K562 (cell line): ENCODE data around the gene TRIM38. TPM values are rescaled to one million over a fixed set of nuclear protein-coding genes. Genes with fewer than 3 reads are reported as not detected.
"Not testable (repeated sequence)": the region's sequence is repeated elsewhere in the genome, so short reads cannot be mapped to it uniquely, and the experiment has no call there.

ENCODE experiments used
- ATAC-seq: fragments of 200-7000 bp; cut with Tn5 transposase; 3 replicates; pipeline ENCODE4 v1.9.1; 2020; ENCODE audit warnings: moderate library complexity
- BruUV-seq: library from RNA; stranded (reverse); fragments of 400-500 nt; replicated peaks from 2 replicates; lab custom pipeline; 2021; lab: Mats Ljungman, UMichigan
- CTCF ChIA-PET: fragments of 300-600 bp; formaldehyde crosslinking; extraction: SDS; loops from one replicate; lab custom pipeline; 2021; ENCODE audit warnings: low intra/inter-chr PET ratio; lab: Yijun Ruan, JAX
- POLR2A ChIA-PET: fragments of 300-600, 350-650 bp; sonication (Branson Sonifier 250); formaldehyde crosslinking; extraction: SDS; loops from one replicate; lab custom pipeline; 2021; ENCODE audit warnings: antibody characterized with exemption, inconsistent platforms; lab: Yijun Ruan, JAX
- DNase-seq, 4 experiments: peaks; one replicate each; pipeline versions ENCODE4 v3.0.0 to v3.0.0-alpha.2; 2011 to 2018; ENCODE audit warnings: low spot score in 3 of 4, mixed read lengths in 3 of 4; ENCODE audit errors: extremely low read depth in 1 of 4
- FAIRE-seq: peaks from 2 replicates; lab custom pipeline; 2011; peaks lifted over from hg19 to GRCh38; lab: Jason Lieb, UNC
- H2AFZ ChIP-seq: 2 replicates; pipeline ENCODE4 v1.6.0; 2011; ENCODE audit warnings: low read depth, low read length, control low read depth, inconsistent platforms
- H3K27ac ChIP-seq: fragments of 200-600 bp; 3 replicates; pipeline ENCODE4 v1.8.0; 2011; ENCODE audit warnings: low read depth, mild to moderate bottlenecking, control low read depth, inconsistent platforms, low read length, moderate library complexity, mixed read lengths; ENCODE audit errors: extremely low read depth
- H3K27me3 ChIP-seq, 2 experiments: fragments of 300-600 bp in 1 of 2; 2 replicates in 1 of 2; 3 replicates in 1 of 2; pipeline versions ENCODE4 v1.6.0 to v1.8.0; 2011; ENCODE audit warnings: inconsistent platforms in 2 of 2, low read length in 2 of 2, mild to moderate bottlenecking in 1 of 2, mixed read lengths in 1 of 2, moderate library complexity in 1 of 2; ENCODE audit not compliant: control insufficient read depth in 2 of 2, insufficient read depth in 2 of 2
- H3K36me3 ChIP-seq: fragments of 300-600 bp; 3 replicates; pipeline ENCODE4 v1.8.0; 2011; ENCODE audit warnings: mild to moderate bottlenecking, low read length, inconsistent platforms; ENCODE audit not compliant: control insufficient read depth, insufficient read depth
- H3K4me1 ChIP-seq, 2 experiments: fragments of 200-600 bp in 1 of 2; replicated peaks in 1 of 2; 2 replicates in 1 of 2; 3 replicates in 1 of 2; pipeline versions ENCODE4 v1.5.1 to v1.8.0; 2011; ENCODE audit warnings: inconsistent platforms in 2 of 2, low read length in 2 of 2, mild to moderate bottlenecking in 1 of 2, mixed read lengths in 1 of 2, moderate library complexity in 1 of 2; ENCODE audit not compliant: control insufficient read depth in 2 of 2, insufficient read depth in 2 of 2
- H3K4me2 ChIP-seq: 2 replicates; pipeline ENCODE4 v1.6.1; 2011; ENCODE audit warnings: low read length, control low read depth, inconsistent platforms, mixed read lengths; ENCODE audit not compliant: insufficient read depth
- H3K4me3 ChIP-seq: fragments of 200-600 bp; sonication (generic), shearing (Covaris generic); 2 replicates; pipeline ENCODE4 v1.5.1; 2016; ENCODE audit warnings: control low read depth, inconsistent platforms
- H3K79me2 ChIP-seq: fragments of 200-600 bp; 3 replicates; pipeline ENCODE4 v1.8.0; 2011; ENCODE audit warnings: low read length, inconsistent platforms; ENCODE audit not compliant: control insufficient read depth, insufficient read depth
- H3K9ac ChIP-seq, 2 experiments: 2 replicates each; pipeline versions ENCODE4 v1.6.0 to v1.6.1; 2011; ENCODE audit warnings: low read depth in 2 of 2, low read length in 2 of 2, control low read depth in 1 of 2, inconsistent platforms in 1 of 2, mild to moderate bottlenecking in 1 of 2, mixed read lengths in 1 of 2; ENCODE audit not compliant: insufficient read depth in 1 of 2
- H3K9me1 ChIP-seq: one replicate; pipeline ENCODE4 v1.6.0; 2011; ENCODE audit warnings: inconsistent platforms, mild to moderate bottlenecking, low read length, moderate library complexity; ENCODE audit not compliant: control insufficient read depth, insufficient read depth
- H3K9me3 ChIP-seq: replicated peaks from 2 replicates; pipeline ENCODE4 v1.5.1; 2011; ENCODE audit warnings: low read depth, low read length, inconsistent platforms; ENCODE audit not compliant: control insufficient read depth, insufficient read depth
- H4K20me1 ChIP-seq: replicated peaks from 2 replicates; pipeline ENCODE4 v1.6.1; 2011; ENCODE audit warnings: low read length, inconsistent platforms, mixed read lengths; ENCODE audit not compliant: control insufficient read depth, insufficient read depth
- ESRRA ChIP-seq: fragments of 450-650 bp; IDR thresholded peaks from 2 replicates; pipeline ENCODE4 v1.6.1; 2014; ENCODE audit warnings: low read depth, mild to moderate bottlenecking, moderate library complexity, borderline replicate concordance
- JUND ChIP-seq, 2 experiments: IDR thresholded peaks; 2 replicates in 1 of 2; 3 replicates in 1 of 2; pipeline ENCODE4 v1.6.1; 2011; ENCODE audit warnings: borderline replicate concordance in 2 of 2, low read depth in 2 of 2, low read length in 2 of 2, improper control_type of control experiment in 1 of 2, missing biosample characterization in 1 of 2, missing genetic modification characterization in 1 of 2, missing genetic modification reagents in 1 of 2
- WGBS: fragments of 100-300 bp; shearing (Covaris generic); methylation state at CpG from one replicate; pipeline ENCODE4 v1.1.6; 2016; ENCODE audit warnings: low coverage, mixed read lengths; ENCODE audit not compliant: insufficient coverage; ENCODE audit errors: missing lambda C conversion rate; 5-methylcytosine and 5-hydroxymethylcytosine counted together
- in situ Hi-C: fragments of 300-500 bp; cut with MboI; formaldehyde crosslinking; loops from 4 replicates; pipeline ENCODE4 v1.15.0; 2018; ENCODE audit warnings: inconsistent platforms, mixed read lengths
- intact Hi-C: fragments of 100-400 bp; cut with micrococcal nuclease; formaldehyde crosslinking; loops from 2 replicates; pipeline ENCODE4 v1.14.2; 2022
- polyA plus RNA-seq, 8 experiments: library from polyadenylated mRNA; depleted of rRNA in 4 of 8; stranded (reverse) in 5 of 8; unstranded in 3 of 8; fragments of >200 nt; fragmentation: Nextera tagmentation in 2 of 8; fragmentation: Illumina TruSeq in 1 of 8; extraction: Ambion mirVana in 2 of 8; extraction: Trizol in 1 of 8; gene quantifications; 2 replicates each; pipeline versions ENCODE4 v1.2.1 to v1.2.3, GENCODE V29; 2011 to 2014; ENCODE audit warnings: inconsistent platforms in 1 of 8, missing spikeins in 1 of 8
- total RNA-seq, 7 experiments: library from RNA; depleted of rRNA in 6 of 7; stranded (reverse); fragments of >200 nt in 6 of 7; fragmentation: Illumina TruSeq in 2 of 7; extraction: Trizol in 2 of 7; gene quantifications; 2 replicates each; pipeline versions ENCODE4 v1.2.1 to v1.2.3, GENCODE V29; 2011 to 2021; ENCODE audit warnings: low replicate concordance in 1 of 7
- TF ChIP-seq, protein P1 (sequence below): sonication (generic); formaldehyde crosslinking; IDR thresholded peaks from 2 replicates; pipeline ENCODE4 v1.8.0; 2023; ENCODE audit warnings: mild to moderate bottlenecking, missing genetic modification reagents

The TRIM38 gene
- total and polyA plus RNA-seq, 9 of the 15 experiments (the other 6 are each of a cell fraction or from before 2014, with no cell fraction given) = 1.7 to 6.7 (median 6.3) TPM

DNA sequence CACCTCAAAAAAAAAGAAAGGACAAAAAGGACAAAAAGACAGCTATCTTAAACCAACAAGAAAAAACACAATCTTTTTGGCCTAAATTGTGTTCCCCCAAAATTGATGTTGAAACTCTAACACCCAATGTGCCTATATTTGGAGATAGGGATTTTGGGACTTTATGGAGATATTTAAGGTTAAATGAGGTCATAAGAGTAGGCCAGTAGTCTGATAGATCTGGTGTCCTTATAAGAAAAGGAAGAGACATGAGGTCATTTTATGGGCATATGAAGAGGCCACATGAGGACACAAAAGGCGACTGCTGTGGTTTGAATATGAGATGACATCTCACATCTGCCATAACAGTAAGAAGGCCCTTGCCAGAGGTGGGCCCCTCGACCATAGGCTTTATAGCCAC, 49.5 kb downstream of the TRIM38 start (continued):
- TF ChIP-seq, protein P1, sequence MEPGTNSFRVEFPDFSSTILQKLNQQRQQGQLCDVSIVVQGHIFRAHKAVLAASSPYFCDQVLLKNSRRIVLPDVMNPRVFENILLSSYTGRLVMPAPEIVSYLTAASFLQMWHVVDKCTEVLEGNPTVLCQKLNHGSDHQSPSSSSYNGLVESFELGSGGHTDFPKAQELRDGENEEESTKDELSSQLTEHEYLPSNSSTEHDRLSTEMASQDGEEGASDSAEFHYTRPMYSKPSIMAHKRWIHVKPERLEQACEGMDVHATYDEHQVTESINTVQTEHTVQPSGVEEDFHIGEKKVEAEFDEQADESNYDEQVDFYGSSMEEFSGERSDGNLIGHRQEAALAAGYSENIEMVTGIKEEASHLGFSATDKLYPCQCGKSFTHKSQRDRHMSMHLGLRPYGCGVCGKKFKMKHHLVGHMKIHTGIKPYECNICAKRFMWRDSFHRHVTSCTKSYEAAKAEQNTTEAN (CRISPR knock-in tag) = no peak
- TF ChIP-seq ESRRA = peak; percentile 89
- peak; percentile 68; the same call in 1 of the 2 replicates for TF ChIP-seq JUND (IDR thresholded peaks at IDR 0.05; ENCODE audit: borderline replicate concordance, low read depth, low read length)
- peak; percentile 92 for TF ChIP-seq JUND (tag; IDR thresholded peaks at IDR 0.05; ENCODE audit: borderline replicate concordance, low read depth, low read length)
- TF ChIP-seq, all 486 proteins: peak for 23

- ATAC-seq, H3K79me2 ChIP-seq, H3K9ac ChIP-seq, BruUV-seq, in situ Hi-C loops, H3K4me1 ChIP-seq, H3K4me3 ChIP-seq, H3K36me3 ChIP-seq, H3K9me3 ChIP-seq, H3K9me1 ChIP-seq, DNase-seq, H2AFZ ChIP-seq, CTCF ChIA-PET, H3K27ac ChIP-seq, H4K20me1 ChIP-seq, intact Hi-C loops, H3K4me2 ChIP-seq, H3K27me3 ChIP-seq, FAIRE-seq: not testable (repeated sequence)
- POLR2A ChIA-PET = interaction anchor here (0.7 to 4.2 kb wide), 3 partner anchors 11 to 309 kb away, joined by 3 to 62 read pairs (median 28); a partner anchor contains a TSS
- 69% methylated on average over 5 of the region's 5 CpGs for WGBS
These were observed 51.8 kb downstream of the TRIM38 start for GRCh38 chr6:26014386-26014785.
